NCI-H2196 treated with DMSO at 0.1 percent for 48 hours (cell line): Measurements from ENCODE around the gene LTBR.

Experiments
- DNase-seq: peaks from one replicate; lab custom pipeline; 2025; ENCODE audit not compliant: unreplicated experiment; lab: John Stamatoyannopoulos, UW

The LTBR gene

GRCh38 chr12:6367065-6367968 lies 16.6 kb upstream of the LTBR start:
- DNase-seq, result no peak

DNA sequence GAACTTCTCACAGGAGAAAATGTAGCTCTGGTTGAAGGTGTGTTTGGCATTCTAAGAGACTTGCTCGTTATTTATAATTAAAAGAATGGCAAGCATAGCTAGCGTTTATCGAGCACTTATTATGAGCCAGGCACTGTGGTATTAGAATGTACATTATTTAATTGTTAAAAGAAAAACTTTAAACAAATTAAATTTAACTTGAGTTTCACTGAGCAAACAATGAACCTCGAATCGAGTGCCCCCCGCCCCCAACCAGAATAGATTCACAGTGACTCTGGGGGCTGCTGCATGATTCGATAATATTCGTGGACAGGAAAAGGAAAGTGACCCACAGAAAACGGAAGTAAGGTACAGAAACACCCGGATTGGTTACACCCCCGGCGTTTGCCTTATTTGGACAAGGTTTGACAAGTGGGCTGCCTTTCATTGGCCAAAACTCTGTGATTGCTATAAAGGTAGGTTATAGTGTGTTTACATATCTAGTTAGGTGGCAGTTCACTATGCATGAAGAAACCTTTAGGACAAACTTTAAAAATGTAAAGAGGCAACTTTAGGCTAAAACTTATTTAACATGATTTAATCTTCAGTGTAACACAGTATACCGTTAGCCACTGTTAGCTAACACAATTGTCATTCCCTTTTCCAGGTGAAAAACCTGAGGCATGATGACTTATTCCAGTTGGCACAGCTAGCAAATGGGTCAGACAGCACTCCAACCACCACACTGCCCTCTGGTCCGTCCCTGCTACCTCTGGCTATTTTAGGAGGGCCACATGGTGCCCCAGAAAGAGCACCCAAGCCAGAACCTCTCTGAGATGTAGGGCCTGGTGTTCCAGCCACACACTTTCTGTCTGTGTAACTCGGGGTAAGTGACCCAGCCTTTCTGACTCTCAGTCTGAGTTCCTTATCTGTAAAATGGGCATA lies 15.7 kb upstream of the LTBR start:
- no peak for DNase-seq

DNA sequence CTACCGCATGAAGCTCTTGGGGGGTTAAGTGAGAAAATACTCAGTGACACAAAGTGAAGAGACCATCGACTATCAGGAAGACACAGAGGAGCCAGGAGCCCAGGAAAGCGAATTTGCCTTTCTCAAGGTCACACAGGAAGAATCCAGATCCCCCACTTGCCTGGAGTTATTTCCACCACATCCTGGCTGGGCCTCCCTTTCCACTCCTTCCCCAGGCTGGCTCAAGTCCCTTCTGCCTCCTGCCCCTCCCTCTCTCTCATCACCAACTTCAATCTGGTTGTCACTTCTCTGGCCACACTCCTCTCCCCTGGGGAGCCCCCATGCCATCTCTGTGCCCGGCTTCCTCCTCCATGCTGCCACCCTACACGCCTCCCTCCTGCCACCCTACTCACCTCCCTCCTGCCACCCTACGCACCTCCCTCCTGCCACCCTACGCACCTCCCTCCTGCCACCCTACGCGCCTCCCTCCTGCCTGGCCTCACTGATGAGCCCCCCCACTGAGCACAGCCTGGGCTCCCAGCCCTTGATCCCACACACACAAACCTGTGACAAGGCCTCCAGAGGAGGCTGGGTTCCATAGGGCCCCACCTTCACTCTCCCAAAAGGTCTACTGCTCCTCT lies 14.9 kb upstream of the LTBR start:
- no peak for DNase-seq

DNA sequence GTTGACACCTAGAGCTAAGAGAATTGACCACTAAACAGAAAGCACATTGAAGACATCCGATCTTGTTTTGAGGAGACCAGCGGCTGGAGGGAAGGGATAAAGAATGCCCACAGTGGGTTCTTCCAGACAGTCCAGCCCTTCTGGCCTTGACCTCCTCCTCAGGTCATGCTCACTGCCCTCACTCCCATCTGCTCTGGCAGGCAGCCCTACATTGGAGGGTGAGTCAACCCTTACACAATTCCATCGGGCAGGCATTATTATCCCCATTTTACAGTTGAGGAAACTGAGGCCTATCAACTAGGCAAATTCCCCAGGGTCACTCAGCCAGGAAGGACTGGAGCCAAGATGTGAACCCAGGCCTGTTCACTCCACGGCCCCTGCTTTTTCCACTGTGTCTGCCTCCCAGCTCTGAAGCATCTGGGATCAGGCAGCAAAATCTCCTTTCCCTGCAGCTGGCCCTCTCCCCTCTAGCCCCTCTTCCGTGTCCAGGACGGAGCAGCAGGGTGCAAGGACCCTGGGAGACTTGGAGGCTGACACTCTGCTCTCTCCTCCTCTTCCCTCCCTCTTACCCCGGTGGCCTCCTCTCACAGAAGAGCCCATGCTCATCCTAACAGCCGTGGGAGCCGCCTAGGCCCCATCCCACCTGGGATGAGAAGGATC lies 13.9 kb upstream of the LTBR start:
- DNase-seq, result no peak

DNA sequence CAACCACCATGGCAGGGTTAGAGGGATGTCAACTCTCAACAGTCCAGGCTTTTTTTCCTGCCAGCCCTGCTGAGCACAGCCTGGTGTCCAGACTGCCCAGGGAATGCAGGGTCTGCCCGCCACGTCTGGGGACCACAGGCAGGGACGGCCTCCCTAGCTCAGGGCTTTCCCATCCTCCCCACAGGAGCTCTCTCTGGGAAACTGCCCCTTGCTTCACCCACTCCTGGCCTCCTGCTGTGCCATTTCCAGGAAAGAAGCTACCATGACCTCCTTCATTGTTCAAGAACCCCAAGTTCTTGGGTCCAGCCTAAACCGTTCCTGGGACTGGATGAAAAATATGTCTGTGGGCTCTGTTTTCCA lies 13.4 kb upstream of the LTBR start:
- DNase-seq, result no peak

DNA sequence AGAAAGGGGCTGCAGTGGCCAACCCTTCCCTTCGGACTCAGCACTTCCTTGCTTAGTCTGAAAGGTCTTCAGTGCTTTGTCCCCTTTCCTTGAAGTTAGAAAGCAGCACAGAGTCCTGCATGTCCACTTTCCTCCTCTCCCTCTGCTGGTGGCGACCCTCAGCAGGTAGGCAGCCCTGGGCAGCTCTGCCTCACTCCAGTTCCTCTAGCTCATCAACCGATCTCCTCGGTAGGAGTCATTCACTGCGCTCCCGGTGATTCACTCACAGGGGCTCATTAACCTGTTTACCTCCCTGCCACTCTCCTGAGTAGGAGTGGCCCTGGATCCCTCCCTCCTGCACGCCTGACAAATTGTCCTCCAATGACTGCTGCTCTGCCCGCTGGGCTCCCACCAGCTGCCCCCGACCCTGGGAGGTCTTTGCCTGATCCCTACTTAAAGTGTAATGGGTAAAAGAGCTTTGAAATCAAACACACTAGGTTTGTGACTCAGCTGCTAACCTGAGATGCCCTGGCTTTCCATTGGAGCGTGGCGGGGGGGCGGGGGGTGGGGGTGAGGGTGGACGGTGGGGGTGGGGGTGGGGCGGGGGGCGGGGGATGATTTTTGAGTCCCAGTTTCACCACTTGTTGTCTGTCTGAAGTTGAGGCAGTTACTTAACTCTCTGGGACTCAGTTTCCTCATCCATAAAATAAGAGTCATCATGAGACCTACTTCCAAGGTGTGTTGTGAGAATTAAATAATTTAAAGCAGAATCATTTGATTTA lies 12.8 kb upstream of the LTBR start:
- DNase-seq, result peak; percentile 66

- DNase-seq, result peak; percentile 64
Observed at GRCh38 chr12:6372403-6373003, 11.5 kb upstream of the LTBR start.

DNA sequence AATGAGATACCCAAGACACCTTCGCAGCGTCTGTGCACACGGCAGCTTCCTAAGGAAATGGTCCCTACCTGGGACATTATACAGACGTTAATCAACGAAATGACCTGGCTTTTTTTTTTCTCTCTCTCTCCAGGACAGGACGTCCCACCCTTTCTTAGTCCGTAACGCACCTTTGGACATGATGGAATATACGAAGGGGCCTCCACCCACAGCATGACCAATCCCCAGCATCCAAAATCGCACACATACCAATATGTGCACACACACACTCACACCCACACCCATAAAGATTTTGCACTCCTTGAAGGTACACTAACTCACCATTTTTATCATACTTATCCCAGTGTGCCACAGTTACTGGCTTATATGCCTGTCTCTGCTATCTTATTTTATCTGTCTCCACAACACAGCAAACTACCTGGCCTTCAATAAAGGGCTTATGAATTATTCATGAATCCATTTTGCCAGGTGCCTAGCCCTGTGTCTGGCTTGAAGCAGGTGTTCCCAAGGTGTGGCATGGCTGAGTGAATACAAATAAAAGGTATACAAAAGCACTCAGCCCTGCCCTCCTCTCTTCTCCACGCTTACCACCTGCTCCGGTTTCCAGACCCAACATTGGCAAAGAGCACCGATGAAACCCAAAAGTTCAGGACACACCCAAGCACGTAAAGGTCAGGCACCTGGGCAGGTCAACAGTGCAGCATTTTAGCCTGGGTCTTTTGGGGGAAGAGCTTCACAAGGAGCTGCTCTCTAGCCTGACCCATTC lies 10.8 kb upstream of the LTBR start:
- peak; percentile 39 for DNase-seq

DNA sequence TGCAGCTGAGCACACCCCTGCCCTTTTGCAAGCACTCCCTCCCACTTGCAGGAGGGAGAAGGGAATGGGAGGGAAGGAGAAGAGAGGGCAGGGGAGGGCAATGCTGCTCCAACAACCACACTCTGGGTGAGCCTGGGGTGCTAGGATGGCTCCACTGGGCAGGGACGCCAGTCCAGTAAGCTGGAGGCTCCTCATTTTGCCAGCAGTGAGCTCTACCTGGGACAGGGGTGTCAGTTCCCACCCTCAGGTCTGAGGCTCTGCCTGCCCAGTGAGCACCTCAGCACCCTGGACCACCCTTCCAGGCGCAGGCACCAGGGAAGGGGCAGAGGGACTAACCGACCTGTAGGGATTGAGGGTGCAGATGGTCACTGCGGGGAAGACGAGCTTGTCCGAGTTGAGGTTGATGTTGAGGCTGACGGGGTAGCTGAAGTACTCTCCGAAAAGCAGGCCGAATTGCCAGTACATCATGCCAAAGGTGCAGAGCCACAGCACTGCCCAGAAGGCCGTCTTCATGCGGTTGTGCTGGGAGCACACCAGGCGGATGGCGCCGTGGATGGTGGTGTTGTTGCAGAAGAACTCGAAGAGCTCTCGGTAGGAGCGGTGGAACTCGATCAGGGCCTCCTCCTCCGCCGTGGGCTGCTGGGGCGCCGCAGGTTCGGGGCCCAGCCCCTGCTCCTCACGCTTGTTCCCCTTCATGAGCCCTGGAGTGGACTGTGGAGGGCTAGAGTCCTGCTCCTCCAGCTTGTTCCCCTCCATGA lies 9.8 kb upstream of the LTBR start:
- no peak for DNase-seq

- no peak for DNase-seq
Observed at GRCh38 chr12:6374786-6375160, 9.2 kb upstream of the LTBR start.

DNA sequence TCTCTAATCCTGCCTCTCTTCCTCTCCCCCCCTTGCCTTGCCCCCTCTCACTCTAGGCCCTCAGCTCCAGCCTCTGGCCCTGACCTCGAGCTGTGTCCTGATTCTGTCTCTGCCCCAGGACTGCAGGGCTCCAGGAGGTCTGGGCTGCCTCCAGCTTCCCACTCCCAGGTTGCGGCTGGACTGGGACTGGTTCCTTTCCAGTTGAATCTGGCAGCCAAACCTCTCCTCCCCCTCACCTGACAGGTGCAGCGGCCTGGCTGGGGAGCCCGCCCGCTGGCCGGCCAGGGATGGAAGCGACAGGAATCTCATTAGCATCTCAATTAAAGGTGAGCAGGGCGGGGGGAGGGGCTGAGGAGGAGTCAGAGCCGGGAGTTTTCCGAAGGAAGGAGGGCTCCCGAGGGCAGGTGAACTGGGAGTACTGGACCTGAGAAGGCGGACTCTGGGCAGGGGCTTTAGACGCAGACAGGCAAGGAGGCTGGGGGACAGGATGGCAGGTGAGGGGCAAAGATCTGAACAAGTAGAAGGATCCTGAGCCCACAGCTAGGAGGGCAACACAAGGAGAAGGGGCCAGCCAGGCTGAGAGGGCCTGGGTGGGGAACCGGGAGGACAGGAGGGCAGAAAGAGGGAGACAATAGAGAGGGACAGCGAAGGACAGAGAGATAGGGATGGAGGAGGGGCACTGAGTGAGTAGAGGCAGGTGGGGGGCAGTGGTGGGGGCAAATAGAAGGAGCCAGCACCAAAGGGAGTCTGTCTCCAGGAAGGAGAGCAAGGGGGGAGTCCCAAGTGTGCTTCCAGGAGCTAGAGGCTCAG lies 8.5 kb upstream of the LTBR start, which contains the start of gene SCNN1A:
Gene SCNN1A (minus strand): TSS at position 295 of the 810 bp plus-strand sequence. CDS start 780 bp downstream, outside the sequence.
- peak; percentile 17 for DNase-seq

DNA sequence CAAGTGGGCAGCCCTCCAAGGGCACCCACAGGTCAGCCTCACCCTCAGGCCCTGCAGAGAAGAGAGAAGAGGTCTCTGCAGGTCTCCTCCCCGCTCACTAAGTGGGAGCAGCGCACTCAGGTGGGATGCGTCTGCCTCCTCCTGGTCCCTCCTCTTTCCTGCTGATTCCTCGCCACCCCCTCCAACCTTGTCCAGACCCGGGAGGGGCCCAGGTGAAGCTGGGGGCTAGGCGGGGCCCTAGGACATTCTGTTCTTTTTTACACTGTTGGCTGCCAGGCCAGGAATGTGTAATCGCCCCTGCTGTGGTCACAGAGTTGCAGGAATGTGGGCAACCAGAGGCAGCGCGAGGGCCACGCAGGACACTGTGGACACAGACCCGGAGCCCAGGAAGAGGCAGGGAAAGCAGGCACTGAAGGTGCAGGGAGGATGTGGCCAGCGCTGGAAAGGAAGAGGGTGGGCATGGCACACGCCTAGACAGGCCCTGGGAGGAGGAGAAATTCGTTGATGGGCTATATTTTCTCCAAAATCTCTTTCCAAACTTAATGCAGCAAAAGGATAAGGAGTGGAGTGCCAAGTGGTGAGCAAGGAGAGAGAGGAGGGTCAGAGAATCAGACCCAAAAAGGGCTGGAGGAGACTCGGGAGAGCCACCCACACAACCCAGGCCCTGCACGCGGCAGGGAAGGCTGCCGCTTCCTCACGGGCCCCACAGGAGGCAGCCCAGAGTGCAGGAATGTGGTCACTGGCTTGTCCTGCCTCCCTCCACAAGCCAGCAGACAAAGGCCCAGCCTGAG lies 7.7 kb upstream of the LTBR start:
- no peak for DNase-seq

- DNase-seq, result no peak
Observed at GRCh38 chr12:6376870-6377666, 6.9 kb upstream of the LTBR start.

DNA sequence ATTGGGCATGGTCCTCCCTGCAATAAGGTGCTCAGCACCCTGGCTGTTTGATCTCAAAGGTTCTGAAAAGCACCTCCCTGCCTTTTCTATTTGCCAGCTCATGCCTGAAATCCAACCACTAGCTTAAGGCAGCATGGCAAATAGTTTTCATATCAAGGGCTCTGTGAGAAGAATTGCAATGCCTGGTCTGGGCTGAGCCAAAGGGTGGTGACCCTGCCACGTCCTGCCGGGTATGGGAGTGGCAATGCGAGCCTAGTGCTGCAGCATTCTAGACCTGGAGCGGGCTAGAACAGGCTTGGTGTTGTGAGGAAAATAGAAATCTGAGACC lies 6.3 kb upstream of the LTBR start:
- no peak for DNase-seq

GRCh38 chr12:6378709-6379472 lies 5.1 kb upstream of the LTBR start:
- DNase-seq, result no peak
